Nephron (organoid): Measurements from ENCODE around the gene AZU1.

Source experiments
- H3K27ac Mint-ChIP-seq, 3 experiments: 2 replicates each; pipeline ENCODE4 v1.8.0; 2020; ENCODE audit warnings: mixed read lengths in 3 of 3, mild to moderate bottlenecking in 2 of 3, moderate library complexity in 1 of 3
- H3K27me3 Mint-ChIP-seq: 2 replicates; pipeline ENCODE4 v1.8.0; 2021; ENCODE audit warnings: low read depth, mild to moderate bottlenecking, moderate library complexity, mixed read lengths
- H3K36me3 Mint-ChIP-seq: 2 replicates; pipeline ENCODE4 v1.8.0; 2020; ENCODE audit warnings: low read depth, mixed read lengths
- H3K4me1 Mint-ChIP-seq: 2 replicates; pipeline ENCODE4 v1.8.0; 2020; ENCODE audit warnings: mixed read lengths
- H3K4me3 Mint-ChIP-seq, 3 experiments: 2 replicates each; pipeline ENCODE4 v1.8.0; 2020; ENCODE audit warnings: mild to moderate bottlenecking in 3 of 3, mixed read lengths in 3 of 3, moderate library complexity in 2 of 3
- H3K9me3 Mint-ChIP-seq: 2 replicates; pipeline ENCODE4 v1.8.0; 2020; ENCODE audit warnings: mixed read lengths
- TF ChIP-seq, protein P1 (sequence below), 3 experiments: fragments of 200-600 bp; sonication (generic); IDR thresholded peaks; one replicate each; pipeline ENCODE4 v1.5.0; 2021; ENCODE audit warnings: antibody characterized with exemption in 3 of 3; ENCODE audit not compliant: unreplicated experiment in 3 of 3

AZU1 gene

DNA sequence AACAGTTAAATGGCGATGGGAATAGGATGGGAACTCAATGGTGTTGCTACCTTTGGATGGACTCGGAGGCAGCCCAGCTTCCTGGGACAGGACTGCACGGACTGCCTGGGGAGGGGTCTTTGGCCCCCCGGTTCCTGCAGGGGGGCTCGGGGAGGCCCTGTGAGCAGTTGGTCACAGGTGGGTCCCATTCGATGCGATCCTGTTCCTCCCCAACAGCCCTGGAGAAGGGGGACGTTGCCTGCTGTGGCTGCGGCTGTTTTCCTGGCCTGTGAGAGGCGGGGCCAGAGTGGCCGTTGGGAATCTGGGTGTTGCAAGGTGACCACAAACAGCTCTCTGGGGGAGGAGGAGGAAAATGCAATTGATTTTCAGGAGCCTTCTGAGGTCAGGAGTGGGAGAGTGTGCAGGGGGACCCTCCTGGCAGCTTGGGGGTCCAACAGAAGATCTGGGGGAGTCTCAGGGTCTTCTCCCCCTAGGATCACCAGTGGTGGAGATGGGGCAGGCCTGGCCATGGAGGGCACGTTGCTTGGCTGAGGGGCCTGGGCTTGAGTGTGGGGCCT lies 4.0 kb upstream of the AZU1 start:
- Mint-ChIP-seq H3K36me3 (no peaks in the 10 kb centered on the region), H3K27ac (no peak overlapping the region), H3K4me1 (no peaks in the 10 kb centered on the region), H3K9me3 (no peaks in the 10 kb centered on the region), H3K4me3 (peak overlapping the region; percentile 55 to 63 (median 56)), H3K27me3 (peaks cover 7% of the 10 kb centered on the region)
- TF ChIP-seq, protein P1, sequence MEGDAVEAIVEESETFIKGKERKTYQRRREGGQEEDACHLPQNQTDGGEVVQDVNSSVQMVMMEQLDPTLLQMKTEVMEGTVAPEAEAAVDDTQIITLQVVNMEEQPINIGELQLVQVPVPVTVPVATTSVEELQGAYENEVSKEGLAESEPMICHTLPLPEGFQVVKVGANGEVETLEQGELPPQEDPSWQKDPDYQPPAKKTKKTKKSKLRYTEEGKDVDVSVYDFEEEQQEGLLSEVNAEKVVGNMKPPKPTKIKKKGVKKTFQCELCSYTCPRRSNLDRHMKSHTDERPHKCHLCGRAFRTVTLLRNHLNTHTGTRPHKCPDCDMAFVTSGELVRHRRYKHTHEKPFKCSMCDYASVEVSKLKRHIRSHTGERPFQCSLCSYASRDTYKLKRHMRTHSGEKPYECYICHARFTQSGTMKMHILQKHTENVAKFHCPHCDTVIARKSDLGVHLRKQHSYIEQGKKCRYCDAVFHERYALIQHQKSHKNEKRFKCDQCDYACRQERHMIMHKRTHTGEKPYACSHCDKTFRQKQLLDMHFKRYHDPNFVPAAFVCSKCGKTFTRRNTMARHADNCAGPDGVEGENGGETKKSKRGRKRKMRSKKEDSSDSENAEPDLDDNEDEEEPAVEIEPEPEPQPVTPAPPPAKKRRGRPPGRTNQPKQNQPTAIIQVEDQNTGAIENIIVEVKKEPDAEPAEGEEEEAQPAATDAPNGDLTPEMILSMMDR (IDR thresholded peaks at IDR 0.05; ENCODE audit: unreplicated experiment in 3 of 3): no peak

DNA sequence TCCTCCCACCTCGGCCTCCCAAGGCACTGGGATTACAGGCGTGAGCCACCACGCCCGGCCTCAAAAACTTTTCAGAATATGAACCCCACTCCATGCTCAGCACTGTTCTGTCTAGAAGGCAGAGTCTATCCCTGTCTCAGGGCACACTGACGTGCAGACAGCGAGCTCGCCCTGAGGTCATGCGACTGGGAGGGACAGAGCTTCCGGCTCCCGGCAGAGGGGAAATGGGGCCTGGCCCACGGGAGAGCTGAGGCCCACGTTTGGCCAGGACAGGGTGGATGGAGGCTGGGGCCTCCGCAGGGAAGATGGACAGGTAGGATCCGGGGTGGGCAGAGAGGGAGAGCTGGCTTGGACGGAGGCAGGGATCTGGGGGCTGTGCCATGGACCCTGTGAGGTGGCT lies 2.8 kb upstream of the AZU1 start:
- no peaks in the 10 kb centered on the region for H3K4me1 Mint-ChIP-seq

DNA sequence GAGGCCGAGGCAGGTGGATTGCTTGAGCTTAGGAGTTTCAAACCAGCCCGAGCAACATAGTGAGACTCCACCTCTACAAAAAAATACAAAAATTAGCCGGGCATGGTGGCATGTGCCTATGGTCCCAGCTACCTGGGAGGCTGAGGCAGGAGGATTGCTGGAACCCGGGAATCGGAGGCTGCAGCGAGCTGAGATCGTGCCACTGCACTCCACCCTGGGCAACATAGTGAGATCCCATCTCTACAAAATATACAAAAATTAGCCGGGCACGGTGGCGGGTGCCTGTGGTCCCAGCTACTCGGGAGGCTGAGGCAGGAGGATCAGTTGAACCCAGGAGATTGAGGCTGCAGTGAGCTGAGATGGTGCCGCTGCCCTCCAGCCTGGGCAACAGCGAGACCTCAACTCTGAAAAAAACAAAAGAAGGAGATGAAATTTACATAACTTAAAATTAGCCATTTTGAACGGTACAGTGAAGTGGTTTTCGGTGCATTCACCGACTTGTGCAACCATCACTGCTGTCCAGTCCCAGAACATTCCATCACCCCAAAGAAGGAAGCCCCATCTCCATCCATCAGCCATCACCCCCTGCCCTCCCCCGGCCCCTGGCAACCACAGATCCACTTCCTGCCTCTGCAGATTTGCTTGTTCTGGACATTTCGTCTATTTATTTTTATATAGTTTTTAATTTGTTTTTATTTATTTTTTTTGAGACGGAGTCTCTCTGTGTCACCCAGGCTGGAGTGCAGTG lies 1.6 kb upstream of the AZU1 start:
- peaks cover 10% of the 10 kb centered on the region for H3K27me3 Mint-ChIP-seq
- no peaks in the 10 kb centered on the region for H3K36me3 Mint-ChIP-seq
- H3K9me3 Mint-ChIP-seq: no peaks in the 10 kb centered on the region
- peak overlapping the region in 1 of 3 experiments; percentile 46 for H3K4me3 Mint-ChIP-seq
- no peak overlapping the region for H3K27ac Mint-ChIP-seq
- TF ChIP-seq, protein P1 (IDR thresholded peaks at IDR 0.05; ENCODE audit: unreplicated experiment in 3 of 3): no peak
- no peaks in the 10 kb centered on the region for H3K4me1 Mint-ChIP-seq

More for the DNA sequence above, 2.8 kb upstream of the AZU1 start:
- no peak overlapping the region for H3K27ac Mint-ChIP-seq
- H3K4me3 Mint-ChIP-seq: peak overlapping the region in 1 of 3 experiments; percentile 33
- H3K9me3 Mint-ChIP-seq: no peaks in the 10 kb centered on the region
- no peaks in the 10 kb centered on the region for H3K36me3 Mint-ChIP-seq
- H3K27me3 Mint-ChIP-seq: peaks cover 8% of the 10 kb centered on the region
- TF ChIP-seq, protein P1 (IDR thresholded peaks at IDR 0.05; ENCODE audit: unreplicated experiment in 3 of 3): no peak

DNA sequence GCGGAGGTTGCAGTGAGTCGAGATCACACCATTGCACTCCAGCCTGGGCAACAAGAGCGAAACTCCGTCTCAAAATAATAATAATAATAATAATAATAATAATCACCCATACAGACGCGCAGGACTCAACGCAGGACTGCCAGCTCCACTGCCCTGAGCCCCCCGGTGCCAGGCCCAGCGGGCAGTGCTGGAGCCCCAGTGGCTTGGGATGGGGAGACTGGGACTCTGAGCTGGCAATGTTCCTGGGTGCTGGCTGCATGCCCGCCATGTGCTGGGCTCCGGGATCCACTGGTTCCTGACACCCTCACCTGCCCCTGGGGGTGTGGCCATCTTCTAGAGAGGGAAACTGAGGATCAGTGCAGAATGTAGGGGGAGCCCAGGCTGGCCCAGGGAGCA lies 325 bp upstream of the AZU1 start:
- Mint-ChIP-seq H3K9me3 (no peaks in the 10 kb centered on the region), H3K27me3 (peaks cover 10% of the 10 kb centered on the region), H3K4me3 (no peak overlapping the region), H3K4me1 (no peaks in the 10 kb centered on the region), H3K27ac (no peak overlapping the region), H3K36me3 (no peaks in the 10 kb centered on the region)
- TF ChIP-seq, protein P1 (IDR thresholded peaks at IDR 0.05; ENCODE audit: unreplicated experiment in 3 of 3): no peak

DNA sequence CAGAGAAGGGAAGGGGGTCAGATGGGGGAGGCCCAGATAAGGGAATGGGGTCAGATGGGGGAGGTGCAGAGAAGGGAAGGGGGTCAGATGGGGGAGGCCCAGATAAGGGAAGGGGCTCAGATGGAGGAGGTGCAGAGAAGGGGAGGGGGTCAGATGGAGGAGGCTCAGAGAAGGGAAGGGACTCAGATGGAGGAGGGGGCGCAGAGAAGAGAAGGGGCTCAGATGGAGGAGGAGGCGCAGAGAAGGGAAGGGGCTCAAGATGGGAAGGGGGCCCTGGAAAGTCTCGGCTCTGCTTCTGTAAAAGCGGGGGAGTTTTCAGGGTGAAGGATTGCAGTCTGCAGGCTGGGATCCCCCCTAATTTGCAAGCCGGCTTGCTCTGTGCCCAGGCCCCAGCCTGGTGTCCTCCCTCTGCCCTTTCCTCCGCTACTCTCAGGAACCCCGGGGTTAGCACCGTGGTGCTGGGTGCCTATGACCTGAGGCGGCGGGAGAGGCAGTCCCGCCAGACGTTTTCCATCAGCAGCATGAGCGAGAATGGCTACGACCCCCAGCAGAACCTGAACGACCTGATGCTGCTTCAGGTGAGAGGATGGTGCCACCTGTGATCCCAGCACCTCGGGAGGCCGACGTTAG lies 1.6 kb downstream of the AZU1 start:
- Mint-ChIP-seq H3K27me3 (peaks cover 10% of the 10 kb centered on the region), H3K4me1 (no peaks in the 10 kb centered on the region), H3K9me3 (no peaks in the 10 kb centered on the region), H3K36me3 (no peaks in the 10 kb centered on the region), H3K27ac (no peak overlapping the region), H3K4me3 (no peak overlapping the region)
- TF ChIP-seq, protein P1 (IDR thresholded peaks at IDR 0.05; ENCODE audit: unreplicated experiment in 3 of 3): no peak
